Esophagus squamous epithelium (tissue), 5 donors: ENCODE data around the gene FGFRL1. TPM values are rescaled to one million over a fixed set of nuclear protein-coding genes. Genes with fewer than 3 reads are reported as not detected.

Source experiments
- DNase-seq: peaks from one replicate; lab custom pipeline; 2025; lab: John Stamatoyannopoulos, UW
- H3K27ac ChIP-seq, 4 donors: fragments of 200-600 bp; sonication (generic); one replicate each; pipeline ENCODE4 v1.5.1; 2016 to 2019; ENCODE audit warnings: mild to moderate bottlenecking in 1 of 4
- H3K27me3 ChIP-seq, 4 donors: fragments of 200-600 bp; sonication (generic); 1 replicate in 3 of 4; 2 replicates in 1 of 4; pipeline versions ENCODE4 v1.5.1 to v1.6.0; 2017 to 2021; ENCODE audit warnings: antibody characterized with exemption in 1 of 4
- H3K36me3 ChIP-seq, 3 donors: fragments of 200-600 bp; sonication (generic); one replicate each; pipeline ENCODE4 v1.5.1; 2016 to 2019
- H3K4me1 ChIP-seq, 3 donors: fragments of 200-600 bp; sonication (generic); one replicate each; pipeline ENCODE4 v1.5.1; 2017 to 2019
- H3K4me3 ChIP-seq, 4 donors: fragments of 200-600 bp; sonication (generic); 1 replicate in 3 of 4; 2 replicates in 1 of 4; pipeline ENCODE4 v1.5.1; 2016 to 2019; ENCODE audit warnings: mild to moderate bottlenecking in 2 of 4, moderate library complexity in 1 of 4
- H3K9me3 ChIP-seq, 3 donors: fragments of 200-600 bp; sonication (generic); one replicate each; pipeline ENCODE4 v1.5.1; 2016 to 2019
- POLR2A ChIP-seq, 4 donors: fragments of 450-650 bp; IDR thresholded peaks; one replicate each; pipeline ENCODE4 v1.6.1; 2017; ENCODE audit warnings: antibody characterized with exemption in 4 of 4, mild to moderate bottlenecking in 4 of 4, moderate library complexity in 3 of 4
- WGBS, 2 donors: methylation state at CpG; one replicate each; pipeline ENCODE4 v1.1.5; 2018; 5-methylcytosine and 5-hydroxymethylcytosine counted together
- intact Hi-C: fragments of 100-400 bp; cut with DNase I; formaldehyde crosslinking; loops from one replicate; pipeline ENCODE4 v1.15.0; 2022
- total RNA-seq, 4 donors: library from RNA; depleted of rRNA; stranded (reverse); fragments of >200 nt; gene quantifications; one replicate each; pipeline ENCODE4 v1.1.0, GENCODE V29; 2016
- TF ChIP-seq, protein P1 (sequence below), 6 experiments: fragments of 450-650 bp in 4 of 6; fragments of 200-600 bp in 2 of 6; sonication (generic) in 2 of 6; IDR thresholded peaks; one replicate each; pipeline ENCODE4 v1.5.1; 2016 to 2019; ENCODE audit warnings: antibody characterized with exemption in 6 of 6, mild to moderate bottlenecking in 4 of 6, moderate library complexity in 4 of 6
- donor health status: DM: yes; HTN: yes; CAD: no.

FGFRL1 gene
- total RNA-seq, 4 donors from 2014 or later, result 2.8 to 10.1 (median 4.7) TPM

DNA sequence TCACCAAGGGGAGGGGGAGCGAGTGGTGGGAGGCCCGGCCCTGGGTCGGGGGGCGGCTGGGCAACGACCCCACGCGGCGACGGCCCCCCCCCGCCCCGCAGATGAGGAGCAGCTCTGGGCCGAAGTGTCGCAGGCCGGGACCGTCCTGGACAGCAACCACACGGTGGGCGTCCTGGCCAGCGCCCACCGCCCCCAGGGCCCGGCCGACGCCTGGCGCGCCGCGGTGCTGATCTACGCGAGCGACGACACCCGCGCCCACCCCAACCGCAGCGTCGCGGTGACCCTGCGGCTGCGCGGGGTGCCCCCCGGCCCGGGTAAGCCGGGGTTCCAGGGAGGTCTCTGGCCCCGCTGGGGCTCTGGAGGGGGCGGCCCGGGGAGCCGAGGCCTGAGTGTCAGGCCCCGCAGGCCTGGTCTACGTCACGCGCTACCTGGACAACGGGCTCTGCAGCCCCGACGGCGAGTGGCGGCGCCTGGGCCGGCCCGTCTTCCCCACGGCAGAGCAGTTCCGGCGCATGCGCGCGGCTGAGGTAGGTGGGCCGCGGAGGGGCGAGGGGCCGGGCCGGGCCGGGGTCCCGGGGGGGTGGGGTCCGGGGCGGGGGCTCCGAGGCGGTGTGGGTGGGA, 8.7 kb upstream of the FGFRL1 start:
- Histone ChIP-seq H3K27me3 (peaks cover 26 to 97% (median 31%) of the 10 kb centered on the region in 4 donors), H3K9me3 (peaks cover 0 to 3% (median 0%) of the 10 kb centered on the region in 3 donors), H3K4me1 (peaks cover 8 to 30% (median 21%) of the 10 kb centered on the region in 3 donors), H3K36me3 (no peaks in the 10 kb centered on the region), H3K4me3 (peak overlapping the region in 2 of 4 donors; percentile 7 to 49), H3K27ac (no peak overlapping the region)
- whole genome bisulfite sequencing, 2 donors, result no CpG with 5 or more reads among the region's 75 CpGs
- TF ChIP-seq, protein P1, sequence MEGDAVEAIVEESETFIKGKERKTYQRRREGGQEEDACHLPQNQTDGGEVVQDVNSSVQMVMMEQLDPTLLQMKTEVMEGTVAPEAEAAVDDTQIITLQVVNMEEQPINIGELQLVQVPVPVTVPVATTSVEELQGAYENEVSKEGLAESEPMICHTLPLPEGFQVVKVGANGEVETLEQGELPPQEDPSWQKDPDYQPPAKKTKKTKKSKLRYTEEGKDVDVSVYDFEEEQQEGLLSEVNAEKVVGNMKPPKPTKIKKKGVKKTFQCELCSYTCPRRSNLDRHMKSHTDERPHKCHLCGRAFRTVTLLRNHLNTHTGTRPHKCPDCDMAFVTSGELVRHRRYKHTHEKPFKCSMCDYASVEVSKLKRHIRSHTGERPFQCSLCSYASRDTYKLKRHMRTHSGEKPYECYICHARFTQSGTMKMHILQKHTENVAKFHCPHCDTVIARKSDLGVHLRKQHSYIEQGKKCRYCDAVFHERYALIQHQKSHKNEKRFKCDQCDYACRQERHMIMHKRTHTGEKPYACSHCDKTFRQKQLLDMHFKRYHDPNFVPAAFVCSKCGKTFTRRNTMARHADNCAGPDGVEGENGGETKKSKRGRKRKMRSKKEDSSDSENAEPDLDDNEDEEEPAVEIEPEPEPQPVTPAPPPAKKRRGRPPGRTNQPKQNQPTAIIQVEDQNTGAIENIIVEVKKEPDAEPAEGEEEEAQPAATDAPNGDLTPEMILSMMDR (IDR thresholded peaks at IDR 0.05), result no peak
- TF ChIP-seq POLR2A (IDR thresholded peaks at IDR 0.05), result no peak
- intact Hi-C loops, result no loop called here
- DNase-seq, result no peak

DNA sequence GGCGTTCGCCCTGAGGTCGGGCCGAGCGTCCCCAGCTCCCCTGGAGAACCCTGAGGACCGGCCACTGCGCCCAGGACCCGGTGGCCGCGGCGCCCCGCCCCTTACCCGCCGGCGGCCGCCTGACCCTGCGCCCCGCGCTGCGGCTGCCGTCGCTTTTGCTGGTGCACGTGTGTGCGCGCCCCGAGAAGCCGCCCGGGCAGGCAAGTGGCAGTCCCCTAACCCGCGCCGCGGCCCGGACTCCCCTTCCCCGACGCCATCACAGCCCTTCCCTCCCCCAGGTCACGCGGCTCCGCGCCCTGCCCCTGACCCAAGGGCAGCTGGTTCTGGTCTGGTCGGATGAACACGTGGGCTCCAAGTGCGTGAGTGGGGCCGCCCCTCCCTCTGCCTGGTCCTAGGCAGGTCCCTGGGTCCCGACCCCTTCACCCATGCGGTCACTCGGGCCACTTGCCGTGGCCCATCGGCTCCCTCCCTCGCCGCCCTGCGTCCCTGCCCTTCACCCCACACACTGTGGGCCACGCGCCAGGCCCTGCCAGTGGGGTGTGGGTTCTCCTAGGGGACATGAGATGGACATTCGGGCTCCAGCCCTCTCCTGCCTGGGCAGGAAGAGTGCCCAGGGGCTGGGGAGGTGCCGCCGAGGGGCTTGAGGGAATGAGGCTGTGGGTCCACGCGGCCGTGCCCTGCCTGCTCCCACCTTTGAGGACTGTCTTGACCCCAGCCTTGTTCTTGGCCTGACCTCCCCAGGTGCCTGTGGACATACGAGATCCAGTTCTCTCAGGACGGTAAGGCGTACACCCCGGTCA, 8.0 kb upstream of the FGFRL1 start:
- Histone ChIP-seq H3K9me3 (peaks cover 0 to 3% (median 0%) of the 10 kb centered on the region in 3 donors), H3K4me3 (peak overlapping the region in 2 of 4 donors; percentile 7 to 49), H3K4me1 (peaks cover 4 to 23% (median 16%) of the 10 kb centered on the region in 3 donors), H3K36me3 (no peaks in the 10 kb centered on the region), H3K27ac (no peak overlapping the region), H3K27me3 (peaks cover 23 to 97% (median 28%) of the 10 kb centered on the region in 4 donors)
- DNase-seq, result no peak
- 40 to 63% methylated on average over 5 to 6 of the region's 63 CpGs for WGBS, 2 donors
- TF ChIP-seq POLR2A (IDR thresholded peaks at IDR 0.05), result no peak
- TF ChIP-seq, protein P1 (IDR thresholded peaks at IDR 0.05), result no peak
- intact Hi-C loops, result no loop called here

DNA sequence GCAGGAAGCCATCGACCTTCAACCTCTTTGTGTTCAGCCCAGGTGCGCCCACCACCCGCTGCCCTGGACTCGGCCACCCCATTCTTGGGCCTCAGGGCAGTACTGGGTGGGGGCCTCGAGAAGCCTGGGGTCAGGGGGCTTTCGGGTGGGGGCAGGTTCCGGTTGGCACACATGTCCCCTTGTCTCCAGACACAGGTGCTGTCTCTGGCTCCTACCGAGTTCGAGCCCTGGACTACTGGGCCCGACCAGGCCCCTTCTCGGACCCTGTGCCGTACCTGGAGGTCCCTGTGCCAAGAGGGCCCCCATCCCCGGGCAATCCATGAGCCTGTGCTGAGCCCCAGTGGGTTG, 7.4 kb upstream of the FGFRL1 start:
- H3K27me3 ChIP-seq, result peaks cover 23 to 97% (median 33%) of the 10 kb centered on the region in 4 donors

DNA sequence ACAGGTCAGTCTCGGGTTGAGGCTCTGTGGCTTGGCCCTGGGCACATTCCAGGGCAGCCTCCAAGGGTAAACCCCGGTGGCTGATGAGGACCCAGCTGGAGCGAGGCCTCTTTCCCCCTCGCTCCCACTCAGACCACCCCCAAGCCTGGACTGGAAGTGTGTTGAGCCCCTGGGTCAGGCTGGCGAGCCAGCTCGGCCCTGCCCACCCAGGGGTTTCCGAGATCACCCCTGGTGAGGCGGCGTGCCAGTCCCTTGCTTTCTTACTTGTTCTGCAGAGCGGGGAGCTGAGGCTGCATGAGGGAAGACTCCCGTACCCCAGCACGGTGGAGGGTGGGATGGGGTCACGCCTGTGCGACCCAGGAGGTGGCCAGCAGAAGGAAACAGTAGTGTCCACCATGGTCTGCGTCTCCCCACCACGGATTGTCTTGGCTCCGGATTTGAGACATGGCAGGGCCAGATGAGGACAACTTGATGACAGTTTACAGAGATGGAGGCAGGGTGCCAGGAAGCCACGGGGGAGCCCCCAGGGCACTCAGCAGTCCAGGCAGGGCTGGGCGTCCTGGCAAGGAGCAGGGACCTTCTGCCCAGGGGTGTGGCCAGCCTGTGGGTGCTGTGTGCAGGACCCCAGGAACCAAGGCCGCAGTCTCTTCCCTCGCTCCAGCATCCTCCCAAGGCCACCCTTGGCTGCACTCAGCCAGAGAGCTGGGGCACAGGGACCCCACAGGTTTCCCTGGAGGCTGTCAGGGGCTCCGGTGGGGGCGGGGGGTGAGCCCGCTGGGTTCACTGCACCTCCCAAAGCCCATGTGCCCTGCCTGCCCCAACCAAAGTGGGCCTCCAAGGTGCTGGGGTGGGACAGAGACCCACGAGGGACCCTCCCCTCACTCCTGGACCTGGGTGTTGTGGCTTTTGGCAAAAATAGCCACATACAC, 6.6 kb upstream of the FGFRL1 start:
- TF ChIP-seq, protein P1 (IDR thresholded peaks at IDR 0.05), result no peak
- no peak for TF ChIP-seq POLR2A (IDR thresholded peaks at IDR 0.05)
- Histone ChIP-seq H3K36me3 (no peaks in the 10 kb centered on the region), H3K27me3 (peaks cover 23 to 94% (median 34%) of the 10 kb centered on the region in 4 donors), H3K4me1 (peaks cover 12 to 33% (median 20%) of the 10 kb centered on the region in 3 donors), H3K9me3 (peaks cover 0 to 3% (median 0%) of the 10 kb centered on the region in 3 donors), H3K27ac (no peak overlapping the region), H3K4me3 (no peak overlapping the region)
- 72 to 93% methylated on average over 3 to 8 of the region's 25 CpGs for WGBS, 2 donors
- intact Hi-C loops, result no loop called here
- no peak for DNase-seq

More for the DNA sequence above, 7.4 kb upstream of the FGFRL1 start:
- intact Hi-C loops, result no loop called here
- no peak for DNase-seq
- Histone ChIP-seq H3K4me1 (peaks cover 9 to 28% (median 18%) of the 10 kb centered on the region in 3 donors), H3K9me3 (peaks cover 0 to 3% (median 0%) of the 10 kb centered on the region in 3 donors), H3K36me3 (no peaks in the 10 kb centered on the region), H3K27ac (no peak overlapping the region), H3K4me3 (no peak overlapping the region)
- WGBS, 2 donors, result 79 to 80% methylated on average over 5 to 12 of the region's 13 CpGs
- TF ChIP-seq, protein P1 (IDR thresholded peaks at IDR 0.05), result no peak
- no peak for TF ChIP-seq POLR2A (IDR thresholded peaks at IDR 0.05)
